HG03558 (cell line): ENCODE data around the gene MORC2.

Source experiments
- ATAC-seq: cut with Tn5 transposase; IDR thresholded peaks from one replicate; pipeline ENCODE4 v1.9.1; 2021; ENCODE audit warnings: moderate number of reproducible peaks; ENCODE audit not compliant: unreplicated experiment; ENCODE audit errors: extremely low read depth

MORC2 gene

DNA sequence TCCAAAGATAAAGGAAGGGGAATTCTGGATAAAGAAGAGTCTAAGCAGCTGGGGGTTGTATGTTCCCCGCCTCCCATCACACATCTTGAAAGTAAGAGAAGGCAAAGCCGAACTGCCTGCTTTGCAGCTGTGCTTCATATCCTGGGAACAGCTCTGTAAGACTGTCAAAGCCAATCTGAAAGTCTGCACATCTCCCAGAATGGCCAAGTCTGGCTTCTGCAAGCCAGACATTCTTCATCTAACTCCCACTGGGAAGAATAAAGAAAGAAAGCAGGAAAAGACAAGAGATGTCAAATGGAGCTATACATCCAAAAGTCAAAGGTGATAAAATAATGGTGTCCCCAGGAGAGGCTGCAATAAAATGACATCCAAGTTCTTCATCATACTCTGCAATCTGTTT is 15.4 kb downstream of the MORC2 start:
- ATAC-seq: no peak

GRCh38 chr22:30949934-30950660 is 18.5 kb downstream of the MORC2 start:
- ATAC-seq: no peak

DNA sequence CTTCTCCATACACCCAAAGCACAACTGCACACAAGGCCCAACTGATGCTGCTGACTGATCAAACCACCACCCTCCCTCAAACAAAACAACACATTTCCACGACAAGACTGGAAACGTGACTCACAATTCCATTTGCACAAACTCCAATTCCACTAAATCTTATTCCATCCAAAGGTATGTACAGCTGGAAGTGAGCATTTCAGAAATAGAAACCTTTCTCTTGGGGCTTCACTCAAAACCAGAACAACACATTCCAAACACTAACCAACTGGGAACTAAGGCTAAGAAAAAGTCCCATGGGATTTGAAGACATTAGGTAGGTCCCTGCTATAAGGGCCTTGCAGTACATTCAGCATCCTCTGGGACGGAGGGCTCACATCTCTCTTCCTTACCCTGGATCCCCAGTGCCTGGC is 19.6 kb downstream of the MORC2 start:
- no peak for ATAC-seq

DNA sequence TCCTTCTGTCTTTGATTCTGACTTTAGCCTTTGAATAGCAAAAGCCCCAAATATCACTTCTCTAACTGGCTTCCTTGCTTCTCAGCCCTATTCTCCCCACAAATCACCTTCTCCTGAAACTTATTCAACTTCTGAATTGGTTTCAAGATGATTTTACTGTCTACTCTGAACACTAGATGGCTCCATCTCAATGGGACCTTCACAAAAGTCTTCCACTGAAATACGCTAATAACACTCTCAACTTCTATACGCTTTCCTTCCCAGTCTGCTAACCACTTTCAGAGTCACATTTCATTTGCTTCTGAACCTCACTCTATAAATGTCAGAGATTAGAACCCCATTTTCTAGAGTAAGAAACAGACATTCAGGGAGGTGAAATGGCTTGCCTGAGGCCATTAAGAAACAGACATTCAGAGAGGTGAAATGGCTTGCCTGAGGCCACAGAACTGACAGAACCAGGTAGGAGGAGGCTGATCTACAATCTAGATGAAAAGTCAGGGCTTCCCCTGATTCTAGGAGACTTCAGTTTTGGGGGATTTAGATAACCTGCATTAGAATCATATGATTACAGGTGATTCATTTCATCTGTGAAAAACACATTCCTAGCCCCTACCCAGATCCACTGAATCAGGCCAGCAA is 20.6 kb downstream of the MORC2 start:
- ATAC-seq: no peak

- ATAC-seq: no peak
Measured at GRCh38 chr22:30947173-30947815, 21.3 kb downstream of the MORC2 start.

GRCh38 chr22:30946354-30946753 is 22.2 kb downstream of the MORC2 start:
- no peak for ATAC-seq

DNA sequence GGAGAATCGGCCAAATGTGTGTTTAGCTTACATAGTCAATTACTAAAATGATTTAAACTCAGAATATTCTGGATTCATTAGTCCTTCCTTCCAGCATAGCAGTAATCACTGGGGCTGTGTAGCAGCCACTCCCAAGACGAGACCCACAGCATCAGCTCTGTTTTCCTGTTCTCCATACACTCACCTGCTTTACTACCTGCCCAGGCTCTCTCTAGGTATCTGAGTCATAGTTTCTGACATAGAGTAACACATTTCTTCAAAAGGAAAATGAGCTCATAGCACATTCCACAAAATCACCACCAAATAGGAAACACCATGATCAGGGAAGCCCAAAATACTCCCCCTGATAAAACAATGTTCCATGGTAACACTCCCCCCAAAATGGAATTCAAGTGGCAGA is 22.9 kb downstream of the MORC2 start:
- ATAC-seq: no peak

DNA sequence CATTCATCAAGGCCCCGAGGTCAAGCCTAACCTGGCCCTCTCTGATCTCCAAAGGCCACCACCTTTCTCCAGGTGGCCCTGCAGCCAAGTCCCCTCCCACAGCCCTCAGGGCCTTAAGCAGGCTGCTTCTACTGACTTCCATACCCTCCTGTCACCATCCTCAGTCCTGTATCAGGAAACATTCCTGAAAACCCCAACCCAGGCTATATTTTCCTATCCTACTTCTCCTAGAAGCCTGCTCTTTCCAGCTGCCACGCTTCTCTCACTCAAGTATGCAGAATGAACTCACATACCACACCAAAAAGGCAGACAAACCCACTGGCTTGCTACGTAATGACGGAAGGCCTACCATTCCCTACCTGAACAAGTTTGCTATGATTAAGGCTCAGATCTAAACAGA is 23.6 kb downstream of the MORC2 start:
- no peak for ATAC-seq

- no peak for ATAC-seq
Measured at GRCh38 chr22:30943368-30943767, 25.2 kb downstream of the MORC2 start.

DNA sequence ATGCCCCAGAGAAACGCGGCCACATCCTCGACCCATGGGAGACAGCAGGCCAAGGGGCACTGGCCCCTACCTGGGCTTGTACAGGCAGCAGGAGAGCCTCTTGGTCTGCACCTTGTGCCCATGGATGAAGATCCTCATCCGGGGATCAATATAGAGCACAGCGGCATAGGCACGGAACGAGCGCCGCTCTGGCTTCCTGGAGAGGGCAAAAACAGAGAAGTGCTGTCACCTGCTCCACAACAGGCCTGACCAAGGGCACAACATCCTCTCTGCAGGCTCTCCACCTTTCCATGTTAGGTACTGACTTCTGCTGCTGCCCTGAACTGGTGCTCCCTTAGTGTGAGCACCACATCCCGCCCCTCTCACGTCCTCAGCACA is 27.2 kb downstream of the MORC2 start:
- no peak for ATAC-seq

DNA sequence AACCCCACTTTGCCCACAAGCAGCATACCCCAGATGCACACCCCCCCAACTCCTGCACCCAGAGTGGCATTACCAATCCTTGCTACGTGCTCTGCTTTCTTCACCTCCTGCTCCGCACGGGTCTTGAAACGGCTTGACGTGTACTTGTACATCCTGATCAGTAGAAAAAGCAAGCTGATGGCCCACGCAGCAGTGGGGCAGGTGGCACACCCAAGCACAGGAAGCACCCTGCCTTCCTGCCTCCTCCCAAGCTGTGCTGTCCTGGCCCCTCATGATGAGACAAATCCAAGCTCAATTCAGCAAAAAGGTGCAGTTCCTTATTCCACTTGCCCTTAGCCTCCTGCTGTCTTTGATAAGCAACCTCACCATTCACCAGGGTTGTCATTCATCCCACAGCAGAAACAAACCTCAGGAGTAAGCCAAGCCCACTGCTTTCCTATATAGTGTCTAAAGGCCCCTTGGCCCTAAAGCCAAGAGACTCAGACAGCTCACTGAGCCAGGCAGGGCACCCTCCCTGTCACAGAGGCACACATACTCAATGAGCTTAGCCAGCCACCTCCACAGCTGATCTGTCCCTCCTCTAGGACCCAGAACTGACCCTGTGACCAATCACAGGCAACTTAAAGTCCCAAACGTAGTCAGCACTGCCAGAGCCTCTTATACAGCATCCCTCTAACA is 27.8 kb downstream of the MORC2 start:
- no peak for ATAC-seq

- no peak for ATAC-seq
Measured at GRCh38 chr22:30934053-30934452, 34.5 kb downstream of the MORC2 start.

GRCh38 chr22:30933457-30933856 is 35.1 kb downstream of the MORC2 start:
- ATAC-seq: no peak

DNA sequence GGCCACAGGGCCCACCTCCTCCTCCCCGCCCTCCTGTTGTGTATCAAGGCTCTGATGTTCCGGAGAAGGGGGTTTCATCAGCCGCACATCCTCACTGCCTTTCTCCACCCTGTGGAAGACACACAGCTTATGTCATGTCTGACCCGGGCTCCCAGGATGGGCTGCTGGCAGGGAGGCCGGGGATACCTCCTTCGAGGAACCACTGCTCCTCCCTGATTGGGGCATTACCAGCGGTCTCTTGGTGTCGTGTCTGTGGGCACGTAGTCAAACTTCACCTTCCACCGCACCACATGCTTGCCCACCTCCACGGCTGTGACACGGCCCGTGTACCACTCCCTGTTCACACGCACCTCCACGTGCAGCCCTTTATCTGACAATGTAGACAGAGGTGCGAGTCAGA is 35.9 kb downstream of the MORC2 start:
- no peak for ATAC-seq

DNA sequence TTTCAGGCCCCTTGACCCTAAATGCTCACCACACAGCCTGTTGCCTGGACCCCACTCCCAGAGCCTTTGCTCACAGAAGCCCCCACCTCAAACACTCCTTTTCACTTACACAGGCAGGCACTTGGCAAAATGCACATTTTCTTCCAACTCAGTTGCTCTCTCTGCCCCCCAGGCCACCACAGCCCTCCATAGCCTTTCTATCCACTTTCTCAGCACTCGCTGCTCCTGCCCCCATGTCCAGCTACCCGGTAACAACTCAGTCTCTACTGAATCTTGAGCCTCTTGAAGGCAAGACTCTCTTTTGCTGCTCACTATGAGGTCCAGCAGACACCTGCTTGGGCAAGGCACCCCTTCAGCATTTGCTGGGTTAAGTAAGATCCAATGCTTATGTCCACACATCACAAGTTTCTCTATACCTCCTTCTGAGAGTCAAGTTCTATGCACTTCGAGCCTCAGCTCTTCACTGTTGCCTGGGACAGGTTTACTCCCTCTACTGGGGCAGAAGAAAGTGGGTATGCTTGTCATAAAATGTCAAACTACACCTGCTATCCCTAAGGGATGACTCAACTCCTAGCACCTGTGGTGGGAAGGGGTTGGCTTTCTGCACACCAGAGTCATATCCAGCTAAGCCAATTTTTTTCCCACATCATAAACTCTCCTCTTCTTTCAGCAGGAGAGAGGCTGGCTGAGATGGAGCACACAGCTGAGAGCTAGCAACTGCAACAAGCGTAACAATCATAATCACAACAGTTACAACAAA is 36.9 kb downstream of the MORC2 start:
- no peak for ATAC-seq

- no peak for ATAC-seq
Measured at GRCh38 chr22:30930228-30930627, 38.3 kb downstream of the MORC2 start.

- no peak for ATAC-seq
Measured at GRCh38 chr22:30928401-30928800, 40.2 kb downstream of the MORC2 start.

GRCh38 chr22:30927806-30928205 is 40.8 kb downstream of the MORC2 start:
- ATAC-seq: no peak

DNA sequence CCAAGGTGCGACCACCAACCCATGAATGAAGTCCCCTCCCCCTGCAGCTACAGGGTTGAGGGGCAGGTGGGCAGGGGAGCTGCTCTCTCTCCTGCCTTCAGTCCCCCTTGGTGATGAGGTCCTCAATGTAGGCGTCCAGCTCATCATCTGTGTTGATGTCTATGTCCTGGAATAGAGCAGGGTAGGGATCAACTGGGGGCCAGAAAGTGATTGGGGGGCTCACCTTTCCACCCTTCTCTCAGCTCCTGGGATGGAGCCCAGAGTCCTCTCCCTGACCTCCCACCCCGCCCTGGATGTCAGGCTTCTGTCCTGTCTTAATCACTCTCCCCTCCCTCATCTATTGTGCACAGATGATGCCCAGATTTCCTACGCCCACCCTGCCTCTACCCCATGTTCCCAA is 41.9 kb downstream of the MORC2 start:
- no peak for ATAC-seq

DNA sequence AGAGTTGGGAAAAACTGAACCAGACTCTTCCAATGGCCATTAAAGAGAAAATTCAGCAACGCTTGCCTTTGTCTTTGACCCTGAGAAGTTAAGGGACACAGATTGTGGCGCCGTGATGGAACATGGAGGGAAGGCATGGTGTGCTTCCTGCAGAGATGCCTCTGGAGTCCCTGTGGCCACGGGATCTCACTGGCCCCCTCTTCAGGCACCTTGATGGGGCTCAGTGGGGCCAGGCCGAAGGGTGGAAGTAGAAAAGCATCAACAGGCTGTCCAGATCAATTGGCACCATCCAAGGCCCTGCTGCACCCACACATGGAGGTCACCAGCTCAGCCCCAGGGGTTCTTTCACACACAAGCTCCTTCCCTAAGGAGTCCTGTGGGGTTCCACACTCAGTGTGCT is 42.9 kb downstream of the MORC2 start:
- no peak for ATAC-seq
